B cell (primary cell): Measurements from ENCODE around the gene DTD1. TPM values are rescaled to one million over a fixed set of nuclear protein-coding genes. Genes with fewer than 3 reads are reported as not detected.

ENCODE experiments used
- ATAC-seq: fragments of 200-7000 bp; cut with Tn5 transposase; one replicate; pipeline ENCODE4 v1.10.0; 2021; ENCODE audit warnings: low read depth, mild to moderate bottlenecking, moderate number of reproducible peaks, moderate library complexity
- CTCF ChIA-PET: fragments of 350-600 bp; sonication (Branson Sonifier 250); formaldehyde crosslinking; loops from one replicate; lab custom pipeline; 2021; ENCODE audit warnings: antibody characterized with exemption, inconsistent platforms; lab: Charles Lee
- POLR2A ChIA-PET: fragments of 350-600 bp; sonication (Branson Sonifier 250); formaldehyde crosslinking; loops from one replicate; lab custom pipeline; 2021; ENCODE audit warnings: antibody characterized with exemption; lab: Charles Lee
- DNase-seq: peaks from one replicate; pipeline ENCODE4 v3.0.0; 2013
- H2AFZ ChIP-seq: 2 replicates; pipeline ENCODE4 v1.6.1; 2012; ENCODE audit warnings: mild to moderate bottlenecking, low read depth, low read length; ENCODE audit not compliant: insufficient read depth, poor library complexity, severe bottlenecking
- H3K27ac ChIP-seq, 2 donors: 1 replicate in 1 of 2; 2 replicates in 1 of 2; pipeline ENCODE4 v1.5.1; 2012 to 2013; ENCODE audit warnings: low read length in 2 of 2, mild to moderate bottlenecking in 2 of 2, moderate library complexity in 1 of 2
- H3K27me3 ChIP-seq, 4 experiments: fragments of 200-600 bp in 1 of 4; sonication (generic) in 1 of 4; replicated peaks in 1 of 4; 1 replicate in 2 of 4; 2 replicates in 2 of 4; pipeline versions ENCODE4 v1.6.1 to v1.7.0; 2013 to 2016; ENCODE audit warnings: low read length in 3 of 4, mild to moderate bottlenecking in 2 of 4, mixed read lengths in 1 of 4, moderate library complexity in 1 of 4; ENCODE audit not compliant: insufficient read depth in 4 of 4, control insufficient read depth in 3 of 4; ENCODE audit errors: control extremely low read depth in 1 of 4
- H3K36me3 ChIP-seq, 2 experiments: replicated peaks in 1 of 2; 1 replicate in 1 of 2; 2 replicates in 1 of 2; pipeline versions ENCODE4 v1.6.1 to v1.7.1; 2013; ENCODE audit warnings: low read length in 1 of 2; ENCODE audit not compliant: insufficient read depth in 2 of 2, control insufficient read depth in 1 of 2; ENCODE audit errors: control extremely low read depth in 1 of 2, extremely low read depth in 1 of 2
- H3K4me1 ChIP-seq, 2 donors: fragments of 200-600 bp in 1 of 2; sonication (generic) in 1 of 2; 1 replicate in 1 of 2; 2 replicates in 1 of 2; pipeline versions ENCODE4 v1.5.1 to v1.6.1; 2013 to 2017; ENCODE audit warnings: low read length in 2 of 2; ENCODE audit not compliant: control insufficient read depth in 2 of 2, insufficient read depth in 2 of 2
- H3K4me2 ChIP-seq: replicated peaks from 2 replicates; pipeline ENCODE3; 2012; ENCODE audit warnings: mild to moderate bottlenecking, low read depth, low read length; ENCODE audit not compliant: poor library complexity, severe bottlenecking
- H3K4me3 ChIP-seq, 5 experiments: fragments of 200-600 bp in 1 of 5; sonication (generic) in 1 of 5; 1 replicate in 3 of 5; 2 replicates in 2 of 5; pipeline versions ENCODE4 v1.5.1 to v1.7.0; 2011 to 2016; ENCODE audit warnings: low read length in 4 of 5, mild to moderate bottlenecking in 4 of 5, low read depth in 2 of 5, control low read depth in 1 of 5, moderate library complexity in 1 of 5; ENCODE audit not compliant: insufficient read depth in 1 of 5; ENCODE audit errors: control extremely low read depth in 1 of 5, extremely low read depth in 1 of 5
- H3K79me2 ChIP-seq: fragments of 200-600 bp; sonication (generic); one replicate; pipeline ENCODE4 v1.6.0; 2016; ENCODE audit warnings: low read length; ENCODE audit not compliant: control insufficient read depth, insufficient read depth
- H3K9ac ChIP-seq: fragments of 200-600 bp; sonication (generic); 2 replicates; pipeline ENCODE4 v1.6.1; 2017; ENCODE audit warnings: mild to moderate bottlenecking, low read length, moderate library complexity
- H3K9me3 ChIP-seq, 3 donors: one replicate each; pipeline versions ENCODE4 v1.6.1 to v1.7.1; 2013; ENCODE audit warnings: low read length in 2 of 3; ENCODE audit not compliant: control insufficient read depth in 2 of 3, insufficient read depth in 1 of 3; ENCODE audit errors: control extremely low read depth in 1 of 3
- H4K20me1 ChIP-seq: 2 replicates; pipeline ENCODE4 v1.6.0; 2012; ENCODE audit warnings: mild to moderate bottlenecking, low read length; ENCODE audit not compliant: insufficient read depth, control insufficient read depth, poor library complexity, severe bottlenecking
- H3K27ac Mint-ChIP-seq: one replicate; pipeline ENCODE4 v1.8.0; 2021; ENCODE audit warnings: mixed read lengths
- H3K27me3 Mint-ChIP-seq: one replicate; pipeline ENCODE4 v1.8.0; 2021; ENCODE audit warnings: mixed read lengths
- H3K4me1 Mint-ChIP-seq: one replicate; pipeline ENCODE4 v1.8.0; 2021; ENCODE audit warnings: mixed read lengths
- H3K4me3 Mint-ChIP-seq: one replicate; pipeline ENCODE4 v1.8.0; 2021; ENCODE audit warnings: mixed read lengths
- H3K9me3 Mint-ChIP-seq: one replicate; pipeline ENCODE4 v1.8.0; 2022; ENCODE audit warnings: mixed read lengths; ENCODE audit not compliant: insufficient read depth
- EZH2 ChIP-seq: IDR thresholded peaks from 2 replicates; pipeline ENCODE4 v1.6.1; 2012; ENCODE audit warnings: borderline replicate concordance, low read depth, mild to moderate bottlenecking, moderate library complexity, low read length; ENCODE audit not compliant: insufficient read depth, poor library complexity, severe bottlenecking
- WGBS: methylation state at CpG from one replicate; pipeline ENCODE4 v1.1.5; 2013; ENCODE audit warnings: missing lambda C conversion rate; ENCODE audit not compliant: insufficient coverage; 5-methylcytosine and 5-hydroxymethylcytosine counted together
- intact Hi-C: fragments of 100-400 bp; cut with micrococcal nuclease; formaldehyde crosslinking; loops from one replicate; pipeline ENCODE4 v1.10.0; 2022
- polyA plus RNA-seq: library from polyadenylated mRNA; depleted of rRNA; stranded (reverse); fragments of >200 nt; gene quantifications from 2 replicates; pipeline ENCODE4 v1.2.3, GENCODE V29; 2012
- total RNA-seq, 2 donors: library from RNA; stranded (reverse); fragments of 120-200 nt in 1 of 2; gene quantifications; 1 replicate in 1 of 2; 2 replicates in 1 of 2; pipeline versions ENCODE4 v1.2.3 to v1.2.4, GENCODE V29; 2013 to 2022
- TF ChIP-seq, protein P1 (sequence below): fragments of 200-600 bp; IDR thresholded peaks from one replicate; pipeline ENCODE4 v1.8.0; 2022; ENCODE audit warnings: antibody characterized with exemption, mild to moderate bottlenecking

Gene DTD1
- total and polyA plus RNA-seq, 2 donors (not counting 1 experiment from before 2014, with no cell fraction given), result 18.7 to 20.4 TPM

DNA sequence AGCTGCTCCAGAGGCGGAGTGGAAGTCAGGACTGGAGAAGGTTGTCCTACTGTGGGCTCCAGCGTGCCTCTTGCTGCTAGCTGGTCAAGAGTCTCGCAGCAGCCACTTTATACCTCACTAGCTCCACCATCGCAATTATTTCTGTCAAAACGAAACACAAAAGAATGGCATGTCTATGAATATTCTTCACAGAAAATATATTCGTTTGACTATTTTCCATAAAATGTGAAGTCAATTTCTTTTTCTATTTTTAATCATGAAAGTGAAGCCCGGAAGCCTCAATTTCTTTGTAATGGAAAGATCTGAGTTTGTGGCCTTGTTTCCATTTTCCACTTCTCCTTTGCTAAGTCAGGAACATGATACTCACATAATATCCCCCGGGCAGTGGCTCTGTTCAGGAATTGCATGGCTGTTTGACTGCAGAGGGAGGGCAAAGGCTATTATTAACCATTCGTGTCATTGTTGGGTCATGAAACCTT lies 51.7 kb downstream of the DTD1 start:
- no peaks in the 10 kb centered on the region for H3K27me3 ChIP-seq
- Mint-ChIP-seq H3K4me3 (peak overlapping the region; percentile 66), H3K9me3 (no peaks in the 10 kb centered on the region), H3K27ac (peak overlapping the region; percentile 50), H3K27me3 (no peaks in the 10 kb centered on the region), H3K4me1 (peaks cover 14% of the 10 kb centered on the region)
- ATAC-seq (no peak), DNase-seq (no peak)
- no peaks in the 10 kb centered on the region for H3K9me3 ChIP-seq
- H4K20me1 ChIP-seq, result no peaks in the 10 kb centered on the region
- TF ChIP-seq, protein P1, sequence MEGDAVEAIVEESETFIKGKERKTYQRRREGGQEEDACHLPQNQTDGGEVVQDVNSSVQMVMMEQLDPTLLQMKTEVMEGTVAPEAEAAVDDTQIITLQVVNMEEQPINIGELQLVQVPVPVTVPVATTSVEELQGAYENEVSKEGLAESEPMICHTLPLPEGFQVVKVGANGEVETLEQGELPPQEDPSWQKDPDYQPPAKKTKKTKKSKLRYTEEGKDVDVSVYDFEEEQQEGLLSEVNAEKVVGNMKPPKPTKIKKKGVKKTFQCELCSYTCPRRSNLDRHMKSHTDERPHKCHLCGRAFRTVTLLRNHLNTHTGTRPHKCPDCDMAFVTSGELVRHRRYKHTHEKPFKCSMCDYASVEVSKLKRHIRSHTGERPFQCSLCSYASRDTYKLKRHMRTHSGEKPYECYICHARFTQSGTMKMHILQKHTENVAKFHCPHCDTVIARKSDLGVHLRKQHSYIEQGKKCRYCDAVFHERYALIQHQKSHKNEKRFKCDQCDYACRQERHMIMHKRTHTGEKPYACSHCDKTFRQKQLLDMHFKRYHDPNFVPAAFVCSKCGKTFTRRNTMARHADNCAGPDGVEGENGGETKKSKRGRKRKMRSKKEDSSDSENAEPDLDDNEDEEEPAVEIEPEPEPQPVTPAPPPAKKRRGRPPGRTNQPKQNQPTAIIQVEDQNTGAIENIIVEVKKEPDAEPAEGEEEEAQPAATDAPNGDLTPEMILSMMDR, result no peak
- no peak for TF ChIP-seq EZH2
- no peak overlapping the region for H3K27ac ChIP-seq
- WGBS, result 100% methylated on average over 2 of the region's 9 CpGs
- CTCF ChIA-PET, result interaction anchor here (0.7 kb wide), 1 partner anchor 113 kb away, joined by 5 read pairs; no protein-coding TSS in a partner anchor
- no peak overlapping the region for H3K4me3 ChIP-seq
- H3K4me2 ChIP-seq, result peak overlapping the region; percentile 21
- no peak overlapping the region for H3K9ac ChIP-seq
- H2AFZ ChIP-seq, result no peak overlapping the region
- H3K36me3 ChIP-seq, result no peaks in the 10 kb centered on the region
- peaks cover 0 to 6% of the 10 kb centered on the region in 2 donors for H3K4me1 ChIP-seq
- H3K79me2 ChIP-seq, result no peaks in the 10 kb centered on the region
- POLR2A ChIA-PET, result no interaction called here
- intact Hi-C loops, result loop anchor here (10.0 kb wide), 1 partner anchor 565 kb away; no protein-coding TSS in a partner anchor

GRCh38 chr20:18645196-18645745 lies 57.4 kb downstream of the DTD1 start:
- H3K27me3 Mint-ChIP-seq, result no peaks in the 10 kb centered on the region
- Histone ChIP-seq H2AFZ (no peak overlapping the region), H3K27ac (no peak overlapping the region), H3K4me2 (no peak overlapping the region), H3K36me3 (no peaks in the 10 kb centered on the region), H3K79me2 (no peaks in the 10 kb centered on the region), H4K20me1 (no peaks in the 10 kb centered on the region), H3K9me3 (no peaks in the 10 kb centered on the region), H3K9ac (no peak overlapping the region), H3K4me3 (no peak overlapping the region), H3K4me1 (no peaks in the 10 kb centered on the region), H3K27me3 (no peaks in the 10 kb centered on the region)
- no peak for TF ChIP-seq EZH2
- TF ChIP-seq, protein P1, result no peak
- 64% methylated on average over 2 of the region's 3 CpGs for WGBS
- H3K4me3 Mint-ChIP-seq, result no peak overlapping the region
- ATAC-seq (no peak), DNase-seq (no peak)
- ChIA-PET POLR2A (no interaction called here), CTCF (no interaction called here)
- no peak overlapping the region for H3K27ac Mint-ChIP-seq
- intact Hi-C loops, result no loop called here
- no peaks in the 10 kb centered on the region for H3K9me3 Mint-ChIP-seq
- peaks cover 5% of the 10 kb centered on the region for H3K4me1 Mint-ChIP-seq
